22Rv1 (cell line): ENCODE data around the gene TK1.

Experiments used
- H3K27ac ChIP-seq: fragments of 450-650 bp; 2 replicates; pipeline ENCODE4 v1.5.1; 2017
- ZFX ChIP-seq: fragments of 450-650 bp; IDR thresholded peaks from 2 replicates; pipeline ENCODE4 v1.6.1; 2017; ENCODE audit warnings: antibody characterized with exemption, borderline replicate concordance
- TF ChIP-seq, protein P1 (sequence below): fragments of 450-650 bp; IDR thresholded peaks from 2 replicates; pipeline ENCODE4 v1.5.1; 2017; ENCODE audit warnings: mild to moderate bottlenecking

TK1 gene

GRCh38 chr17:78174870-78175642 lies 11.8 kb downstream of the TK1 start:
- peak overlapping the region; percentile 98 for H3K27ac ChIP-seq
- TF ChIP-seq, protein P1, sequence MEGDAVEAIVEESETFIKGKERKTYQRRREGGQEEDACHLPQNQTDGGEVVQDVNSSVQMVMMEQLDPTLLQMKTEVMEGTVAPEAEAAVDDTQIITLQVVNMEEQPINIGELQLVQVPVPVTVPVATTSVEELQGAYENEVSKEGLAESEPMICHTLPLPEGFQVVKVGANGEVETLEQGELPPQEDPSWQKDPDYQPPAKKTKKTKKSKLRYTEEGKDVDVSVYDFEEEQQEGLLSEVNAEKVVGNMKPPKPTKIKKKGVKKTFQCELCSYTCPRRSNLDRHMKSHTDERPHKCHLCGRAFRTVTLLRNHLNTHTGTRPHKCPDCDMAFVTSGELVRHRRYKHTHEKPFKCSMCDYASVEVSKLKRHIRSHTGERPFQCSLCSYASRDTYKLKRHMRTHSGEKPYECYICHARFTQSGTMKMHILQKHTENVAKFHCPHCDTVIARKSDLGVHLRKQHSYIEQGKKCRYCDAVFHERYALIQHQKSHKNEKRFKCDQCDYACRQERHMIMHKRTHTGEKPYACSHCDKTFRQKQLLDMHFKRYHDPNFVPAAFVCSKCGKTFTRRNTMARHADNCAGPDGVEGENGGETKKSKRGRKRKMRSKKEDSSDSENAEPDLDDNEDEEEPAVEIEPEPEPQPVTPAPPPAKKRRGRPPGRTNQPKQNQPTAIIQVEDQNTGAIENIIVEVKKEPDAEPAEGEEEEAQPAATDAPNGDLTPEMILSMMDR, result no peak; the same call in 1 of the 2 replicates
- no peak for TF ChIP-seq ZFX

DNA sequence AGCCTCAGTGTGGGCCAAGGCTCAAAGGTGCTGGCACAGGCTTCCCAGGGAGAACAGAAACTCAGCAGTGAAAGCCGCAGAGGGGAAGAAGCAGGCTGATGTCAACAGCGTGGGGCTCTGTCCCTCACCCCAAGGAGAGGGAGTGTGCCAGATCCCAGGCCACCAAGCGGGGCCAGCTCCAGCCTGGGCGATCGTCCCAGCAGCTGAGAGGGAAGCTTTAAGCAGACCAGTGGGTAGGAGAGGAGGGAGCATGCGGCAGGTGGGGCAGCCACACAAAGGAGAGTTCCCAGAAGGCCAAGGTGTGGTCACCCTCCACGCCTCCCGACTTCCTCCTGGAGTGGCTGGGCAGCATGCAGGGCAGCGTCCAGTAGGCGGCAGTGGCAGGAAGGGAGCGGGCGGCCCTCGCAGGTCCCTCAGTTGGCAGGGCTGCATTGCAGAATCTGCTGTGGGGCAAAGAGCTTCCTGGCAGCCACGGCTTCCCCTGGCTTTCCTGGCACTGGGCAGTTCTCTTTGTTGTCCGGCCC lies 12.4 kb downstream of the TK1 start:
- peak overlapping the region; percentile 98 for H3K27ac ChIP-seq
- TF ChIP-seq ZFX, result no peak
- TF ChIP-seq, protein P1, result peak; percentile 17; the same call in 1 of the 2 replicates

GRCh38 chr17:78173097-78173715 lies 13.6 kb downstream of the TK1 start:
- TF ChIP-seq, protein P1, result no peak
- TF ChIP-seq ZFX, result no peak
- peak overlapping the region; percentile 98 for H3K27ac ChIP-seq

DNA sequence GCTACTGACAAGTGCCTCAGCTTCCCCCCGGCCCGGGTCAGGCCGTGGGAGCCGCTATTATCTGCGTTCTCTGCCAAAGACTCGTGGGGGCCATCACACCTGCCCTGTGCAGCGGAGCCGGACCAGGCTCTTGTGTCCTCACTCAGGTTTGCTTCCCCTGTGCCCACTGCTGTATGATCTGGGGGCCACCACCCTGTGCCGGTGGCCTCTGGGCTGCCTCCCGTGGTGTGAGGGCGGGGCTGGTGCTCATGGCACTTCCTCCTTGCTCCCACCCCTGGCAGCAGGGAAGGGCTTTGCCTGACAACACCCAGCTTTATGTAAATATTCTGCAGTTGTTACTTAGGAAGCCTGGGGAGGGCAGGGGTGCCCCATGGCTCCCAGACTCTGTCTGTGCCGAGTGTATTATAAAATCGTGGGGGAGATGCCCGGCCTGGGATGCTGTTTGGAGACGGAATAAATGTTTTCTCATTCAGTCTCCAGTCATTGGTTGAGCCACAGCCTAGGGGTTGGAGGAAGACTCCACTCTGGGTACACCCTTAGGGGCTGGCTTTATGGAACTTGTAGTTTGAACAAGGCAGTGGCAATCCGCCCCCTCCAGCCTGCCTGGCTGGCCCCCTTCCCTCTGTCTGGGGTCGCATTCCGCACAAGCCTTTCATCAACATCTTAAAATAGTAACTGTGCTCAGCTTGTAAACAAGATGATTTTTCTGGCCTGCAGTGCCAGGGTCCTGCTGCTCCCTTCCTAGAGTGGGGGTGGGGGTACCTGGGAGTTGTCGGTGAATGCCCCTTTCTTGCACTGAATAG lies 14.4 kb downstream of the TK1 start:
- H3K27ac ChIP-seq, result peak overlapping the region; percentile 98
- TF ChIP-seq, protein P1, result no peak
- no peak for TF ChIP-seq ZFX

DNA sequence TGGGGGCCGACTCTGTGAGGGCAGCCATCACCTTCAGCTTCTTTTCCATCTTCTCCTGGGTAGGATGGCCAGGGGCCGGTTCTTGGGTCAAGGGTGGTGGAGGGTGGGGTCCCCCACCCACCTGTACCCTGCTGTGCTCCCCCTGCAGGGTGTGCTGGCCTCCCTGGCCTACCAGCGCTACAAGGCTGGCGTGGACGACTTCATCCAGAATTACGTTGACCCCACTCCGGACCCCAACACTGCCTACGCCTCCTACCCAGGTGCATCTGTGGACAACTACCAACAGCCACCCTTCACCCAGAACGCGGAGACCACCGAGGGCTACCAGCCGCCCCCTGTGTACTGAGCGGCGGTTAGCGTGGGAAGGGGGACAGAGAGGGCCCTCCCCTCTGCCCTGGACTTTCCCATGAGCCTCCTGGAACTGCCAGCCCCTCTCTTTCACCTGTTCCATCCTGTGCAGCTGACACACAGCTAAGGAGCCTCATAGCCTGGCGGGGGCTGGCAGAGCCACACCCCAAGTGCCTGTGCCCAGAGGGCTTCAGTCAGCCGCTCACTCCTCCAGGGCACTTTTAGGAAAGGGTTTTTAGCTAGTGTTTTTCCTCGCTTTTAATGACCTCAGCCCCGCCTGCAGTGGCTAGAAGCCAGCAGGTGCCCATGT lies 15.1 kb downstream of the TK1 start:
- H3K27ac ChIP-seq, result peak overlapping the region; percentile 98

DNA sequence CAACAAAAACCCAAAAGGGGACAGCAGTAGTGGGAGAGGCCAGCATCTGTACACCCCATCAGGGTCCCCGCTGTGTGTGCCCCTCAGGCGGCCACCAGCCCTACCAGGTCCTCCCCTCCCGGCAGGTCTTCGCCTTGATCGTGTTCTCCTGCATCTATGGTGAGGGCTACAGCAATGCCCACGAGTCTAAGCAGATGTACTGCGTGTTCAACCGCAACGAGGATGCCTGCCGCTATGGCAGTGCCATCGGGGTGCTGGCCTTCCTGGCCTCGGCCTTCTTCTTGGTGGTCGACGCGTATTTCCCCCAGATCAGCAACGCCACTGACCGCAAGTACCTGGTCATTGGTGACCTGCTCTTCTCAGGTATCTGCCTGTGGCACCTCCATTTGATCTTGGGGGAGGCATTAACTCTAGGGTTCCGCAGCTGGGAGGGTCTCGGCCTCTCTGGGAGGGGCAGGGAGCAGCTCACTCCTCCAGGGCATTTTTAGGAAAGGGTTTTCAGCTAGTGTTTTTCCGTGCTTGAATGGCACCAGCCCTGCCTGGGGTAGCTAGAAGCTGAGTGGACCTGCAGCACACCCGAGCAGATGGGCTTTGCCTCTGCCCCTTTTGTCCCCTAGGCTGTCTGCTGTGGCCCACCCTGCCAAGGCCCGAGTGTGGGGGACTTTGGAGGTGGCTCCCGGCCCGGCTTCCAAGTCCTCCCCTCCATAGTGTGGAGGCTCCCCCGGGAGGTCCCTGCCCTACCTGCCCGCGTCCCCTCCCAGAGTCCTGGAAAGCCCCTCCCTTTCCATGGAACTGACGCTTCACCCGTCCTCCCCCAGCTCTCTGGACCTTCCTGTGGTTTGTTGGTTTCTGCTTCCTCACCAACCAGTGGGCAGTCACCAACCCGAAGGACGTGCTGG lies 15.9 kb downstream of the TK1 start:
- TF ChIP-seq, protein P1, result no peak
- no peak for TF ChIP-seq ZFX
- peak overlapping the region; percentile 98 for H3K27ac ChIP-seq
